Karpas-422 (cell line): ENCODE measurements around the gene TCEAL1. TPM values are rescaled to one million over a fixed set of nuclear protein-coding genes. Genes with fewer than 3 reads are reported as not detected.
"Not testable (repeated sequence)": the region's sequence is repeated elsewhere in the genome, so short reads cannot be mapped to it uniquely, and the experiment has no call there.

Experiments used
- DNase-seq: peaks from one replicate; pipeline ENCODE4 v3.0.0-alpha.2; 2015
- H2AFZ ChIP-seq: fragments of 200-600 bp; sonication (generic); 2 replicates; pipeline ENCODE4 v1.6.1; 2014; ENCODE audit warnings: antibody characterized with exemption, low read length, mixed read lengths
- H3K27ac ChIP-seq: fragments of 200-600 bp; sonication (generic); 2 replicates; pipeline ENCODE4 v1.5.1; 2014; ENCODE audit warnings: mild to moderate bottlenecking, low read length, moderate library complexity
- H3K27me3 ChIP-seq: fragments of 200-600 bp; sonication (generic); 2 replicates; pipeline ENCODE4 v1.6.1; 2014; ENCODE audit warnings: low read length, mixed read lengths
- H3K36me3 ChIP-seq: fragments of 200-600 bp; sonication (generic); 2 replicates; pipeline ENCODE4 v1.6.1; 2014; ENCODE audit warnings: low read length, mixed read lengths; ENCODE audit not compliant: insufficient read depth
- H3K4me1 ChIP-seq: fragments of 200-600 bp; sonication (generic); 2 replicates; pipeline ENCODE4 v1.6.1; 2014; ENCODE audit warnings: mild to moderate bottlenecking, low read length, mixed read lengths
- H3K4me2 ChIP-seq: fragments of 200-600 bp; sonication (generic); 2 replicates; pipeline ENCODE4 v1.6.1; 2014; ENCODE audit warnings: low read length, low read depth, mild to moderate bottlenecking; ENCODE audit not compliant: poor library complexity, severe bottlenecking
- H3K4me3 ChIP-seq: fragments of 200-600 bp; sonication (generic); 2 replicates; pipeline ENCODE4 v1.5.1; 2014; ENCODE audit warnings: mild to moderate bottlenecking, antibody characterized with exemption, low read length, mixed read lengths
- H3K79me2 ChIP-seq: fragments of 200-600 bp; sonication (generic); 2 replicates; pipeline ENCODE4 v1.6.1; 2014; ENCODE audit warnings: mild to moderate bottlenecking, low read length, mixed read lengths
- H3K9ac ChIP-seq: fragments of 200-600 bp; sonication (generic); 2 replicates; pipeline ENCODE4 v1.6.0; 2014; ENCODE audit warnings: low read length
- H3K9me2 ChIP-seq: fragments of 200-600 bp; sonication (generic), shearing (Covaris generic); replicated peaks from 2 replicates; pipeline ENCODE4 v1.6.0; 2014; ENCODE audit warnings: mild to moderate bottlenecking, low read length, moderate library complexity; ENCODE audit not compliant: insufficient read depth
- H3K9me3 ChIP-seq: fragments of 300-700, 200-600 bp; sonication (generic); 2 replicates; pipeline ENCODE4 v1.6.1; 2014; ENCODE audit warnings: low read length, mixed read lengths
- H4K20me1 ChIP-seq: fragments of 200-600 bp; sonication (generic); 2 replicates; pipeline ENCODE4 v1.6.1; 2014; ENCODE audit warnings: mild to moderate bottlenecking, antibody characterized with exemption, low read length, low read depth; ENCODE audit not compliant: insufficient read depth
- total RNA-seq: library from RNA; depleted of rRNA; stranded (reverse); fragments of >200 nt; shearing (Covaris generic); gene quantifications from 2 replicates; pipeline ENCODE4 v1.2.3, GENCODE V29; 2014; ENCODE audit warnings: low replicate concordance

The TCEAL1 gene
- total RNA-seq, 1 experiment from 2014 or later = 22.1 TPM

GRCh38 chrX:103659460-103659859 lies 30.7 kb downstream of the TCEAL1 start:
- H3K27me3 ChIP-seq, H4K20me1 ChIP-seq, H3K9me3 ChIP-seq, H3K9ac ChIP-seq, DNase-seq, H2AFZ ChIP-seq, H3K4me3 ChIP-seq, H3K9me2 ChIP-seq, H3K4me1 ChIP-seq, H3K36me3 ChIP-seq, H3K27ac ChIP-seq, H3K4me2 ChIP-seq, H3K79me2 ChIP-seq: not testable (repeated sequence)

DNA sequence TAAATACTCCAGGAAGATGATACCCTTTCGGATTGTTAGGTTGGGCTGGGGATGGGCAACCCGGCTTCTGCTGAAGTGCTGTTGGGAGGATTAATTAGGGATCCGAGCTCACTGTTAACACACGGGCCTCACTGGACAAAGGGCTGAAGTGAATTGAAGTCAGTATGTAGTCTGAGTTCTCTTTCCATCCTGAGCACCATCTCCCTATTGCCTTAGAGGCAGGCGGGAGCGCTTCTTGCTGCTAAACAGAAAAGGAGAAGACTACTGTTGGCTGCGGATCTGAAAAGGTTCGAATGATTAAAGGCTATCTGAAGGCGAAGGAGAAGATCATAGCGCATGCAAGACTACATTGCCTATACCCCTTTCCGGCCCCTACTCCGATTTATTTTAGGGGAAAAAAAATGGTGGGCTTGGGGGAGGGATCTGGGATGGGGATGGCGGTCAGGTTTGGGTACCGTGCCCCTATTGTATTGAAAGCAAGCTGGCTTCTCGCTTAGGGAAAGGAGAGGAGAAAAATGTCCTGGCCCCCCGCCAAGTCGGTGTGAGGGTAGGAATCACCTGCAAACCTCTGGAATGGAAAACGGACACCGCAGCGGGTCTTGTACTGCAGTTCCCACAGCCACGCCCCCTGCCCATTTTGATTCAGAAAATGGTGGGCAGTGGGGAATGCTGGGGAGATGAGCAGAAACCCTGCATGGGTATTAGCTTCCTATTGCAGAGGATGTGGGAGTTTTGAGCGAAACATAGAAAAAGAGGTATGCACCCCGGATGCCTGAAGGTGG lies 35.4 kb downstream of the TCEAL1 start:
- no peak overlapping the region for H2AFZ ChIP-seq
- no peak overlapping the region for H3K9ac ChIP-seq
- no peak for DNase-seq
- no peak overlapping the region for H3K4me3 ChIP-seq
- H3K27me3 ChIP-seq = no peaks in the 10 kb centered on the region
- no peaks in the 10 kb centered on the region for H3K36me3 ChIP-seq
- no peaks in the 10 kb centered on the region for H3K9me2 ChIP-seq
- H3K4me2 ChIP-seq = no peak overlapping the region
- H3K9me3 ChIP-seq = no peaks in the 10 kb centered on the region
- H4K20me1 ChIP-seq = no peaks in the 10 kb centered on the region
- no peak overlapping the region for H3K27ac ChIP-seq
- no peaks in the 10 kb centered on the region for H3K79me2 ChIP-seq
- H3K4me1 ChIP-seq = no peaks in the 10 kb centered on the region

- Histone ChIP-seq H3K4me2 (no peak overlapping the region), H3K36me3 (no peaks in the 10 kb centered on the region), H3K9me3 (no peaks in the 10 kb centered on the region), H3K9ac (no peak overlapping the region), H3K4me3 (no peak overlapping the region), H3K27ac (no peak overlapping the region), H4K20me1 (no peaks in the 10 kb centered on the region), H3K27me3 (no peaks in the 10 kb centered on the region), H3K79me2 (no peaks in the 10 kb centered on the region), H2AFZ (no peak overlapping the region), H3K4me1 (no peaks in the 10 kb centered on the region), H3K9me2 (no peaks in the 10 kb centered on the region)
- no peak for DNase-seq
Measured at GRCh38 chrX:103666202-103667107, 37.7 kb downstream of the TCEAL1 start.

GRCh38 chrX:103669745-103670144 lies 41.0 kb downstream of the TCEAL1 start:
- Histone ChIP-seq H3K4me2 (no peak overlapping the region), H2AFZ (no peak overlapping the region), H3K9me2 (no peaks in the 10 kb centered on the region), H3K4me3 (no peak overlapping the region), H3K9me3 (no peaks in the 10 kb centered on the region), H3K27me3 (no peaks in the 10 kb centered on the region), H3K36me3 (no peaks in the 10 kb centered on the region), H3K27ac (no peak overlapping the region), H3K4me1 (no peaks in the 10 kb centered on the region), H4K20me1 (no peaks in the 10 kb centered on the region), H3K9ac (no peak overlapping the region), H3K79me2 (no peaks in the 10 kb centered on the region)
- DNase-seq = no peak

GRCh38 chrX:103674531-103675454 lies 46.0 kb downstream of the TCEAL1 start:
- no peaks in the 10 kb centered on the region for H3K79me2 ChIP-seq
- H4K20me1 ChIP-seq = peaks cover 10% of the 10 kb centered on the region; the same call in 1 of the 2 replicates
- H3K27me3 ChIP-seq = no peaks in the 10 kb centered on the region
- no peak overlapping the region for H3K4me3 ChIP-seq
- H3K9ac ChIP-seq = no peak overlapping the region
- H2AFZ ChIP-seq = no peak overlapping the region
- no peaks in the 10 kb centered on the region for H3K9me2 ChIP-seq
- no peaks in the 10 kb centered on the region for H3K9me3 ChIP-seq
- H3K36me3 ChIP-seq = 0 out of 2 replicates have a peak, but pooled peaks cover 6% of the 10 kb centered on the region
- H3K4me2 ChIP-seq = no peak overlapping the region
- H3K27ac ChIP-seq = no peak overlapping the region
- no peaks in the 10 kb centered on the region for H3K4me1 ChIP-seq
- DNase-seq = no peak

DNA sequence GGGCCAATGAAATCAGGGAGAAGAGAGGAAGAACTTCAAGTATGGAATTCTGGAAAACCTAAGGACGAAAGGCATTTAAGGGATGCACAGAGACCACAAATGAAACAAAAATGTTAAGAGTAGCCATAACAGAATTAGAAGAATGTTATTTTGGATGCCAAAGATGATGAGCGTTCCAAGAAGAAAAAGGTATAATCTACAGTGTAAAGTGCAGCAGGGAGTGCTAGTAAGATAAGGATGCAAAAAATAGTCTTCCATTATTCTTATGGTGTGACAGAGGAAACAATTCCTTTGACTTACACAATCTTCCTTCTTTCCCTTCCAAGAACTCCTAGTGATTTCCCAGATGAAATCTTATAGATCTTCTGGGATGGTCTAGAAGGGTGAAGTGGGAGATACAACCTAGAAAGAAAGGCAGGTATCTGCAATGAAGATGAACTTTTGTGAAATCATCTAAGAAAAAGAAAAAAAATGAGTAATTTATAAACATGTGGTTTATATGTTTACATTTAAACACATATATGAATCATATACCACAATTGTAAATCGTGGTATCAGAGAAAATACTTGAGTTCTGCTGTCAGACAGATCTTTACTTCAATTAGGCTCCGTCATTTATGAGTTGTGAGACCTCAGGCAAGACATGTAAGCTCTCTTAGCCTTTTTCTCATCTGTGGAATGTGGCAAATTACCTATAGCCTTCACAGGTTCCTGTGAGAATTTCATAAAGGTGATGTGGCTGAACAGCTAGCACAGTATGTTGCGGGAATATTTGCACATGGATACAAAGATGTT lies 49.6 kb downstream of the TCEAL1 start:
- H3K9ac ChIP-seq = no peak overlapping the region
- H3K4me3 ChIP-seq = no peak overlapping the region
- no peaks in the 10 kb centered on the region for H3K9me2 ChIP-seq
- no peaks in the 10 kb centered on the region for H3K27me3 ChIP-seq
- H3K4me2 ChIP-seq = no peak overlapping the region
- H3K36me3 ChIP-seq = peaks cover 16% of the 10 kb centered on the region; the same call in 1 of the 2 replicates
- no peak for DNase-seq
- H2AFZ ChIP-seq = no peak overlapping the region
- no peaks in the 10 kb centered on the region for H3K9me3 ChIP-seq
- no peak overlapping the region for H3K27ac ChIP-seq
- H3K79me2 ChIP-seq = no peaks in the 10 kb centered on the region
- H4K20me1 ChIP-seq = peaks cover 17% of the 10 kb centered on the region; the same call in 1 of the 2 replicates
- H3K4me1 ChIP-seq = no peaks in the 10 kb centered on the region
